GM19324 (cell line): ENCODE data around the gene MUC4.
"Not testable (repeated sequence)": the region's sequence is repeated elsewhere in the genome, so short reads cannot be mapped to it uniquely, and the experiment has no call there.

Experiments
- ATAC-seq: cut with Tn5 transposase; IDR thresholded peaks from one replicate; pipeline ENCODE4 v1.9.1; 2021; ENCODE audit warnings: mild to moderate bottlenecking, moderate library complexity; ENCODE audit not compliant: unreplicated experiment, low FRiP score

The MUC4 gene

DNA sequence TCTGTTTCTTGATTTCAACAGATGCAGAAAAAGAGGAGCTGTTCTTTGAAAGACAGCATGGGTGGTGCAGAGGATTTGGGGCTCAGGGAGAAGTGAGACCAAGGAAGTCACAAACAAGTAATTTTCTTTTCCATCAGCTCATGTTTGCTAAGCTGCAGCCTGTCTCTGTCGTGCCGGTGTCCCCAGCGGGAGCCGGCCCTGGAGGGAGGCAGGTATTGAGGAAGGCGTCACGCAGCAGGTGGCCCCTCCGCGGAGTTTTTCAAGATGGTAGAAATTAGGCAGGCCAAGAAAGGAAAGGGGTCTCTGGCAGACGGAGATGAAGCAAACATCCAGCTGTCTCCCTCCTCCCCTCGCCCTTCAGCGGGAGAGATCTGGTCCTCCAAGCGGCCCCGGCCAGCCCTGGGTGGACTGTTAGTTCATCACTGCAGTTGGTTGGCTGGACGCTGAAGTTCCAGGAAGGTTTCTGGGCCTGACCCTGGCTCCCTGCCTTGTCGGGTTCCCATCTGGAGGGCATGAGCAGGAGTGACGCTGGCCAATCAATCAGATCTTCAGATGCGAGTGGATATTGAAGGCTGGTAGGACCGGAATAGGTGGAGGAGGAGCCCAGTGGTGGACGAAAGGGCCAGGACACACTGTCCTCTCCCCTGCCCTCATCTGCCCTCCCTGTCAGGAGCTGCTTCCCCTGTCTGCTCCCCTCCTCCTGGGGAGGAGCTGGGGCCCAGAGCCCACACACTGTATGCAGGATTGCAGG is 27.7 kb upstream of the MUC4 start:
- no peak for ATAC-seq

DNA sequence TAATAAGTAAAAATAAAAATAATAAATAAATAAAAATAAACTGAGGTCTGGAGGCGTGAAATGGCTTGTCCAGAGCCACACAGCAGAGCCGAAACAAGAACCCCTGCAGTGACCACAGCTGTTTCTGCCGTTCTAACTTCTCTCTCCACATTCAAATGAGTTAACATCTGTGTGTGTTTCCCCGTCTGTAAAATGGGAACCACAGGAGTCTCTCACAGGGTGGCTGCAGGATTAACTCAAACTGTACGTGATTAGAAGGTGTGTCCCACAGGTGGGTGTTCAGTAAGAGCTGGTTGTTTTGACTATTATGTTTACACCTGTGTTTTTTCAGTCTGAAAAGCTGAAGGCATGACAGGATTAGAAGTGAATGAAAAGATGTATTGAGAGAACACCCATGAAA is 27.0 kb upstream of the MUC4 start:
- ATAC-seq = no peak

DNA sequence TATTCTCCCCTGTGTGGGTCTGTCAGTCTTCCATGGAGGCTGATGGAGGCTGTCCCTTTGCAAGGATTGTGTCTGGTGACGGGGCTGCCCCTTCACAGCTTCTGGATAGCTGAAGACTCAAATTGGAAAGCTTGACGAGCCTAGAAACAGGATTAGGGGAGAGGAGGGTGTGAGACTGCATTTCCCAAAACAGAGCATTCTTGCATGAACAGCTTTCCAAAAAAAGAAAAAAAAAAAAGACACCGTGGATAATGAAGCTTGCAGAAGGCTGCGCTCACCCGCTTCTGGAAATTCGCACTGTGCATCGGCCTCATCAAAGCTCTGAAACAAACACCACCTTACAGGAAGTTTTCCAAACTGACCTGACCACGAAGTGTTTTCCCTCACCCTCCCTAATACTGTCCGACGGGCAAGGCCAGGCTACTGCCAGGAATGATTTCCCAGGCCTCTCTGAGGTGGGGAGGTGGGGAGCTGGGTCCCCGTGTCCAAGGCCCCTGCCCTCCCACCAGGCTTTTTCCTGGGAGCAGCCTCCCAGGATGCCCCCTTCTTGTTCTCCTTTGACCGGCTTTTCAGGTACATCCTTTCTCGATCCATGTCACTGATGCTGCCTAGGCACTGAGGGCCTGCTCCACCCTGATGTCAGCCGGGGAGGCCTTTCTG is 24.9 kb upstream of the MUC4 start:
- ATAC-seq = no peak

DNA sequence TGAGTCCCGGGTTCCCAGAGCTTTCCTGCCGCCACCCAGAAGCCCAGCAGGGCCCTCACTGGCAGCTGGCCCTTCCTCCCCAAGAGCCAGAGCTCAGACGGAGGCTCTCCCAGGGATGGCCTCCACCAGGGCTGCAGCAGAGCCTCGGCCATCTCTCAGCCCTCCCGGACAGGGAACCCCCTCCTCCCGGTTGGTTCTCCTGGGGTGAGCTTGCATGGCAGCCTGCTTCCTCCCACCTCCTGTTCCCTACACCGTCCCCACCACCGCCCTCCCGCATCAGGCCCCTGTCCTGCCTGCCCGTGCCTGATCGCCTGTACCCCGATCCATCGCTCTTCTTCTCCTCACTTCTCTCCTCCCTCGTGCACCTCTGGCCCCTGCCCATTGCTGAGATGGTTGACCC is 24.1 kb upstream of the MUC4 start:
- no peak for ATAC-seq

DNA sequence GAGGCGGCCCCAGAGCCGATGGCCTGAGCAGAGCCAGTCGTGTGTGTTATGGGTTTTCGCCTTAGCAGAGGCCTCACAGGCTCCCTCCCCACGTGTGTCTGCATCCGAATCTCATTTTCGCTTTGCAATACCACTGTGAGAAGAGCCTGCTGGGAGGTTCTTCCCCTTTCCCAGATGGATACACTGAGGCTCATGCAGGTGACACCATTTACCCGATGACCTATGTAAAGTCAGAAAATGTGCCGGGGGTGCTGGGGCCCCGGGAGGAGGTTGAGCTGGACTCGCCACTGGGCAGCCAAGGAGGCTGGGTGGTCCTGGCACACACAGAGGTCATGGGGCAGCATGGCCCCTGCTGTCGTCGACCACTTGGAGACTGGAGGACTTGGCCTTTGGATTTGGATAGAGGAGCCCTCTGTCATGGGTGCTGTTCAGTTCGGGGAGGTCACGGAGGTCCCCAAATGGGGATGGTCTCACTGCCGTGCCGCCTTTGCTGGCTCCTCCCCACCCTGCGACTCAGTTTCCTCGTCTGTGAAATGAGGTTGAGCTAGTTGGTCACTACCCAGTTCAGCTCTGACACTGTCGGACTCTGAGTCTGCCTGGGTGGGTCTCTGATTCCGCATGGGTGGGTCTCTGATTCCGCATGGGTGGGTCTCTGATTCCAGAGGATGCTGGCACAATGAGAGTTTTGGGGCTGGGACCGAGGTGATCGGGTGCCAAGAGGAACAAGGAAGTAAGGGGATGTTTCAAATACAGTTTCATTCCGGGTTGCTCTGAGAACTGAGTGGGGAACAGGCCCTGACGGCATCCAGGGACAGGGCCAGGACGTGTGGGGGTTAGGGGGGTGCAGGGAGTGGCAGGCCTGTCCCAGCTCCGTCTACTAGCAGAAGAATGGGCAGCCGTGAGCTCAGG is 23.2 kb upstream of the MUC4 start:
- ATAC-seq = no peak

DNA sequence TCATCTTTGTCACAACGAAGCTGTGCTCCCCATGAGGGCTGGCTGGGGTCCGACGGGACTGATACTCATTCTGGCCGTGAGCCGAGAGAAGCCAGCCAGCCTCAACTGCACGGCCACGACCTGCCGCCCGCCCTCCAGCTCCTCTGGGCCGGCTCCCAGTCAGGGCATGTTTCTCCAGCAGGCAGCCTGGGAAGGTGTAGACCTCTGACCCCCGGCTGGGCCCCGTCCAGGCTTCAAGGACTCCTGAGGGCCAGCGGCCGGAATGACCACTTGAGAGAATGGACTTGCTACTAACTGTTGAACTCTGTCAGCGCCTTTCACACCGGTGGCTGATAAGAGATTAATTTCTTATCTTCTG is 18.1 kb upstream of the MUC4 start:
- no peak for ATAC-seq

DNA sequence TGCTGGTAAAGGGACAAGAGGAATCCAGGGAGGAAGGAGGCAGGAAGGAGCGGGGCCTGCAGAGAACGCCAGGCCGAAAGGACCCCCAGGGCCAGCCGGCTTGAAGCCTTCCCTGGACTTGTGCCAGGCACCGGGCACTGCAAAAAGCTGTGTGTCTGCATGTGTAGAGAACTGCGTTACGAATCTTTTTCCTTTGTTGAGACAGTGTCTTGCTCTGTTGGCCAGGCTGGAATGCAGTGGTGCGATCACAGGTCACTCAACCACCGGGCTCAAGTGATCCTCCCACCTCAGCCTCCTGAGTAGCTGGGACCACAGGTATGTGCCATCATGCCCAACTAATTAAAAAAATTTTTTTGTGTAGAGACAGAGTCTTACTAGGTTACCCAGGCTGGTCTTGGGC is 17.0 kb upstream of the MUC4 start:
- ATAC-seq = no peak

DNA sequence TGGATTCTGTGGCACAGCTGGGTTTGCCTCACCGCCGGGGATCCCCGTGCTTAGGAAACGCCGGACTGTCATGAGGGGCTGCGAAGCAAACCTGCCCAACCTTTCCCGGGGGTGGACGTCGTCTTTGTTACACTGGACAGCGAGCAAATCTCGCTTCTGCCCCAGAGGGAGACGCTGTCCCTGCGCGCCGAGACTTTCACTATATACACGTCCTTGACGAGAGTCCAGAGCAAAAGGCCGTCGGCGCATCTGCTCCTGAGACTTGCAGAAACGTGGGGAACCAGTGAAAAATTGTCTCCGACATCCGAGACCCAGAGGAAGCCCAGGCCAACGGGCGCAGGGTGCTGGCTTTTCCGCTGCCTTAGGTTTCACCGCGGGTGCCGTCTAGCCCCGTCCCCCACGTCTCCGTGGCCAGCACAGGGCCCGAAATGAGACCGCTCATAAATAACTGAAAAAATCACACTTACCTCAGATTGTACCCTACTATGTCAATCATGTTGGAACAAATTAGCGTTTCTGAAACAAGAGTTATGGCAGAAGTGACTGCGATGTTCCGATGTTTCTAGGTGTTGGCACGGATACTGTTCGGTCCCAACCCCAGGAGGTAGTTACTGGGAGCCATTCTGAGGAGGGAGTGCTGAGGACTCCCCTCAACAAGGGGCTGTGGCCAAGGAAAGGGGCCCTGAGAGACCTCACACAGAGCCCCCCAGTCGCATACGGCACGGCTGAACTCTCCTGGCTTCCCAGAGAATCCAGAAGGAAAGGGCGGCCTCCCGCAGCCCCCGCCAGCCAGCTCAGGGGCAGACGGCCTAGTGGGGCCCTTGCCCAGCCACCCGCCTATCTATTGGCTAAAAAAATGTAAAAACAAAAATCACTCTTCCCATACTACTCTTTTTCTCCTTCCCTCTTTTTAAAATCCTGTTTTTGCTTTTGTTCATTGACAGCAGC is 14.4 kb upstream of the MUC4 start:
- no peak for ATAC-seq

DNA sequence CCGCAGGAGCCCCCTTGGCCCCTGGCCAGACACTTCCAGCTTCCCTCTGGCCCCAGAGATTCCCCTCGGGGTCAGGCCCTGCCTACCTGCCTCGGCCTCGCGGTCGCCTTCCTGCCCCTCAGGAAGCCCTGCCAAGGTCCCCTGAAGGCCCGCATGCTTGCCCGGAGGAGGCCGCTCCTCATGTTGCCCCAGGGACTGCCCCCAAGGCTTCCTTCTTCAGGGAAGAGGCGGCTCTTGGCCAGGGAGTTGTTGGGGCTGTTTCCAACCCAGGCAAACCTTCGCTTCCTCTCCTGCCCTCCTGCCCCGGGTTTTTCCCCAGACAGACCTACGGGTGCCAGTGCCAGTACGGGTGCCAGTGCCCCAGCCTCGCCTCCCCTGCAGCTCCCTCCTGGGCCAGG is 13.5 kb upstream of the MUC4 start:
- ATAC-seq = no peak

DNA sequence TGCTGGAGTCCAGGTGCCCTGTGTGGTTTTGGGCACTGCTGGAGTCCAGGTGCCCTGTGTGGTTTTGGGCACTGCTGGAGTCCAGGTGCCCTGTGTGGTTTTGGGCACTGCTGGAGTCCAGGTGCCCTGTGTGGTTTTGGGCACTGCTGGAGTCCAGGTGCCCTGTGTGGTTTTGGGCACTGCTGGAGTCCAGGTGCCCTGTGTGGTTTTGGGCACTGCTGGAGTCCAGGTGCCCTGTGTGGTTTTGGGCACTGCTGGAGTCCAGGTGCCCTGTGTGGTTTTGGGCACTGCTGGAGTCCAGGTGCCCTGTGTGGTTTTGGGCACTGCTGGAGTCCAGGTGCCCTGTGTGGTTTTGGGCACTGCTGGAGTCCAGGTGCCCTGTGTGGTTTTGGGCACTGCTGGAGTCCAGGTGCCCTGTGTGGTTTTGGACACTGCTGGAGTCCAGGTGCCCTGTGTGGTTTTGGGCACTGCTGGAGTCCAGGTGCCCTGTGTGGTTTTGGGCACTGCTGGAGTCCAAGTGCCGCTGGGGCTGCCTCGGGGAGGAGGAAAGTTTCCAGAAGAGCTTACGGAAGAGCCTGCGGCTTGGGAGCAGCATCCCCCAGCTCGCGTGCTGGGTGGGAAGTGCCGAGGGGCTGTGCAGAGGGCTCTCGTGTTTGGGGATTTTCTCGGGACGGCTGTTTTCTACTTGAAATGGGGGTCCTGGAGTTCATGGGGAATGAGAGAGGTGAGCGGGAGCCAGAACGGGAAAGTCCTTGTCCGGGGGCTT is 12.9 kb upstream of the MUC4 start:
- not testable (repeated sequence) for ATAC-seq

DNA sequence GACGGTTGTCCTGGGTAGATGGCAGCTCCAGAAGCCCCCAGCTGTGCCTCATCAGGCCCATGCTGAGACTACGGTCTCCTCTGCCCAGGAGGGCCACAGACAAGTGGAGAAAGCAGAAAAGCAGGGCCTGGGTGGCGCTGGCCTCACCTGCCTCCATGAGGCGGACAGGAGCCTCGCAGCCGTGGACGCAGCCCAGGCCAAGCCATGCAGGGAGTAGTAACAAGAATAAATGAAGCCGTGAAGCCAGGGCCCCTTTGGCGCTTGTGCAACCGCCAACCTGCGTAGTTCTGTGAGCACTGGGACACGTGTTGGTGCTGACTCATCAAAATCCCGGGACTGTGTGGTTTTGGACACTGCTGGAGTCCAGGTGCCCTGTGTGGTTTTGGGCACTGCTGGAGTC is 12.3 kb upstream of the MUC4 start:
- no peak for ATAC-seq

DNA sequence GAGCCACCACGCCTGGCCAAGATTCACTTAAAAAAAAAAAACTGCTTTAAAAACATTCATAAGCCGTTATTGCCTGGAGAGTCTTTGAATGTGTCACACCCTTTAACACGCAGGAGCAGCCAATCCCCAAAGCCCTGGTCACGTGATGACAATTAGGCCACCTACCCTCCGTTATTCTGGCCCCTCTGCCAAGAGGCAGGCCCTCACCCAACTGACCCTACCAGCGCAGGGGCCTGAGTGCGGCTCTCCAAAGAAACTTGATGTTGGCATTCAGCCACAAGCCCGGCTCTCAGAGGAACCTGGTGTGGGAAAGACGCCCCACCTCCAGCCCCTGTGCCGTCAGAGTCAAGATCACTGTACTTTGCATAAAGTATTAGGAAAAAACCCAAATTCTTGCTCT is 11.6 kb upstream of the MUC4 start:
- no peak for ATAC-seq

DNA sequence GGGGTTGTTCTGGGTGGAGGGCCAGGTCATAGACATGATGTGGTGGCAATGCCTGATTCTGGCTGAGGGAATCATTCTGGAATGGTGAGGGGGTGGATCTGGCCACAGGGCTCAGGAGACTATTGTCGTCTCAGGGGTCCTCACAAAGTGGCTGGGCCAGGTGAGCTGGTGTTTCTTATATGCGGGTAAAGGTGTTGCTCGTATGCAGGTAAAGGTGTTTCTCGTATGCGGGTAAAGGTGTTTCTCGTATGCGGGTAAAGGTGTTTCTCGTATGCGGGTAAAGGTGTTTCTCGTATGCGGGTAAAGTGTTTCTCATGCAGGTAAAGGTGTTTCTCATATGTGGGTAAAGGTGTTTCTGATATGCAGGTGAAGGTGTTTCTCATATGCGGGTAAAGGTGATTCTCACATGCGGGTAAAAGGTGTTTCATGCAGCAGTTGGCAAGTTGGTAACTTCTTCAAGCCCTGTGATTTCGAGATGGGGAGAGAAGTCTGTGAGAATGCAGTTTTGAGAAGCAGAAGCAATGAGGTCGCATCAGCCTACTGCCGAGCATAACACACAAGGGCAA is 10.5 kb upstream of the MUC4 start:
- ATAC-seq = no peak

DNA sequence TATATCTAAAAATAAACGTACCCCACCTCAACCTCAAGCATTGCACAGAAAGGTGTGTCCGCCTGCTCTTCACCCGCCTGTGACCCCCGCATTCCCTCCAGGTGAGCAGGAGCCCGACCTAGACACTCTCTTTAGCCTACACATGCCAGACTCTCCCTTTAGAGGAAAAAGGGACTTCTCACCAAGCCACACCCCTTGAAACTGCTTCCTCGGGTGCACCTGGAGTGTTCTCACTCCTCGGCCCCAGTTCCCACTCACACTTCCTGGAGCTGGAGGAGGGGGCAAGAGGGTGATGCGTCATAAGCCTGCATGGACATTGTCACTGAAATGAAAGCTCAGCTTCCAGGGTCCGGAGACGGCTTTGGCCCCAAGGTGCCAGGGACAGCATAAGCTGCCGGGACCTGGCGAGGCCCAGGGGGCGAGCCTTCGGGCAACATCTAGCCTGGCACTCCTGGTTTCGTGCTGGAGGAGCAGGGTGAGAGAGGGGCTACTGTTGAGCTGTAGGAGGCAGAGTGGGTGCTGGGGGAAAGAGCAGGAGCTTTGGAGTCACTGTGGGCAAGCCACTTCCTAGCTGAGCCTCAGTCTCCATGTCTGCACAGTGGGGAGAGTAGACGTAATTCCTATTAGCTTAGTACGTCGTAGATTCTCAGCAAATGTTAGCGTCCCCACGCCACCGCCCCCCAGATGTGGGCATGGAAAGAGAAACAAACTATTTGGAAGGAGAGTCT is 9.8 kb upstream of the MUC4 start:
- no peak for ATAC-seq

DNA sequence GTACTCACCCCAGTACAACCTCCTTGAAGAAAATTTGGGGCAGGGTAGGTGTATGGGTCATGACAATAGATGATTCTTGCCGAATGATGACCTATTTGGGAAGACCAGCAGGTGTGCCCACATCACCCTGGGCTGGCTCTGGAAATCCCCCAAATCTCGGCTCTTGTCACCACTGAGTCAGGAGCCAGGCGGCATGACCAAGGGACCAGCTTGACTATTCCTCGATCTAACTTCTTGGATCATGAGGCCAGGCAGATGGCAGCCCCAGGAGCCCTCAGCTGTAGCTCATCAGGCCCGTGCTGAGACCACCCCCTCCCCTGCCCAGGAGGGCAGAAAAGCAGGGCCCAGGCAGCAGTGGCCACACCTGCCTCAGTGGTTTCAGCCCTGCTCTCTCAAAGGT is 9.2 kb upstream of the MUC4 start:
- no peak for ATAC-seq

DNA sequence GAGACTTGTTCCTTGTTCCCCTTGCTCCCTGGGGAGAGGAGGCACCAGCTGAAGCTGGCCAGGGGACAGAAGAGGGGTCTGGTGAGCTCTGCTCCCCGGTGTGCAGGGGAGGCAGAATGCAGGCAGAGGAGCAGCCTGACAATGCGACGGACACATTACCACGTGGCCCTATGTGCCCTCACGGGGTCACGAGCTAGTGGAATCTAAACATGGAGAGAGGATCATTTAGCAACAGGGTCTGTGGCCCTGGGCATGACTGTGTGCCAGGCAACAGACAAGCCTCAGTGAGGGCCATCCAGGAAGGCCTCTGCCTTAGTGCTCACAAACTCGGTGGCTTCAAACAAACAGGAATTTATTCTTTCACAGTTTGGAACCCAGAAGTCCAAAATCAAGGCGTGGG is 8.5 kb upstream of the MUC4 start:
- ATAC-seq = no peak

DNA sequence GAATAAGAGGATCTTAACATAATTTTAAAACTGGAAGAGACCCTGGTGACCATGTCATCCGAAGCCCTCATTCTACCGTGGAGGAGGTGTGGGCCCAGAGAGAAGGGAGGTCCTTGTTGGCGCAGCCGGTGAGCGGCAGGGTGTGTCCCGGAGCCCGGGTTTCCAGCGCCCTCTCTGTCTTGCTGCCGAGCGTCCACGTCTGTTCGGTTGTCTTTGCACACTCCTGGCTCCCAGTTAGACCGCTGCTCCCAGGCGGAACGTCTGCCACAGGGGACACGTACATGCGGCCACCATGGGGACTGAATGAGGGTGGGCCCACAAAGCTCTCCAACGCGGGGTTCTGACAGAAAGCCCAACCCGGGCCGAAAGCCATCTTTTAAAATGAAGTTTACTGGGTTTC is 6.6 kb upstream of the MUC4 start:
- no peak for ATAC-seq

DNA sequence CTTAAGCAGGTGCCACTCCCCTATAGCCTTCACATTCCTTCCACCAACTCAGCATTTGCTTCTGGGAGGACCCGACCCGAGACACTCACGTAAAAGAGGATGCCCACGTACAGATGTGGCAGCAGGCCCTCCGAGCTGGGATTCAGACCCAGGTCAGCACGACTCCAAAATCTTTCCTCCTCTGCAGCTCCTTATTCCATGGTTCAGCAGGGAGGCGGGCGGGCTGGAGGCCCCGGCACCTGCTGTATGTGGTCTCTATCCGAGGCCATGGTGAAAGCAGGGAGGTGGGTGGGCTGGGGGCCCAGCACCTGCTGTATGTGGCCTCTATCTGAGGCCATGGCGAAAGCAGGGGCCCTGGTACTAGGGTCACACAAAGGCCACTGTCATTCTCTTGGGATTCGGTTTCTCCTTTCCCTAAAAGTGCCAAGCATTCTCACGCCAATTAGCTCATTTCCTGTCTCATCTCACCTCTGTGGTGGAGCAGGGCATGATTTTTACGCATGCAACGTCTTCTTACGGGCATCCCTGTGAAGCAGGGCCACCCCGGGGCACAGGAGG is 5.9 kb upstream of the MUC4 start:
- no peak for ATAC-seq
